Mesenteric fat pad (tissue), 1 donor: Measurements from ENCODE around the gene PRRX2. TPM values are rescaled to one million over a fixed set of nuclear protein-coding genes. Genes with fewer than 3 reads are reported as not detected.
A peak's percentile ranks its signal among the peaks of the same experiment; 100 is the strongest.

Source experiments
- DNase-seq: peaks from one replicate; pipeline ENCODE4 v3.0.0-alpha.2; 2020; ENCODE audit warnings: low spot score
- long read RNA-seq: library from polyadenylated mRNA; unstranded; transcript quantifications from one replicate; pipeline ENCODE4 v2.0.0, GENCODE V29; 2020
- total RNA-seq: library from RNA; stranded (reverse); fragmentation: NEBNext Ultra II Directional; extraction: Animal tissue kit (Norgen Biotek cat#: 25700); gene quantifications from one replicate; pipeline ENCODE4 v1.2.1, GENCODE V29; 2021
- donor health status: DM: yes; HTN: yes; CAD: no.

PRRX2 gene
- 8.5 TPM for total RNA-seq
- long read RNA-seq, partial matches to known transcripts: 0 of 5 reads
- long read RNA-seq, other reads (novel, unspliced or antisense): 5 of 5 reads

- DNase-seq: no peak
Measured at GRCh38 chr9:129665389-129665775, at the start of gene PRRX2. TSS of gene PRRX2 (plus strand) at chr9:129665647. CDS start at chr9:129665868, 221 bp downstream.

DNA sequence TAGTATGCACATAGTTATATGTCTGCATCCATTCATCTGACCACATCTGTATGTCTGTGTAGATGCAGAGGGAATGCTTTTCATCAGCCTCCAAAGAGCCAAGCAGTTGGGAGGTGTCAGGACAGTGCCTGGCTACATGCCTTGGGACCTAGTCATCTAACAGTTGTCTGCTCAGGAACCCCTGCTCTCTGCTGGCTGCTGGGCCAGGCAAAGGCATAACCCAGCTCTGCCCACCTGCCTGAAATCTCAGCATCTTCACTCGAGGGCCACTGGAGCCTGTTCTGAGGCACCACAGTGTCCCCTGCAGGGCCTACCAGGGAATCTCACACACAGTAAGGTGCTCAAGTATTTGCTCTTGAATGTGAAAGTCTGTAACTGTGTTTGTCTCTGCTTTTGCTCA, 48.3 kb upstream of the PRRX2 start:
- DNase-seq: no peak

GRCh38 chr9:129619787-129620668, 45.4 kb upstream of the PRRX2 start:
- no peak for DNase-seq

DNA sequence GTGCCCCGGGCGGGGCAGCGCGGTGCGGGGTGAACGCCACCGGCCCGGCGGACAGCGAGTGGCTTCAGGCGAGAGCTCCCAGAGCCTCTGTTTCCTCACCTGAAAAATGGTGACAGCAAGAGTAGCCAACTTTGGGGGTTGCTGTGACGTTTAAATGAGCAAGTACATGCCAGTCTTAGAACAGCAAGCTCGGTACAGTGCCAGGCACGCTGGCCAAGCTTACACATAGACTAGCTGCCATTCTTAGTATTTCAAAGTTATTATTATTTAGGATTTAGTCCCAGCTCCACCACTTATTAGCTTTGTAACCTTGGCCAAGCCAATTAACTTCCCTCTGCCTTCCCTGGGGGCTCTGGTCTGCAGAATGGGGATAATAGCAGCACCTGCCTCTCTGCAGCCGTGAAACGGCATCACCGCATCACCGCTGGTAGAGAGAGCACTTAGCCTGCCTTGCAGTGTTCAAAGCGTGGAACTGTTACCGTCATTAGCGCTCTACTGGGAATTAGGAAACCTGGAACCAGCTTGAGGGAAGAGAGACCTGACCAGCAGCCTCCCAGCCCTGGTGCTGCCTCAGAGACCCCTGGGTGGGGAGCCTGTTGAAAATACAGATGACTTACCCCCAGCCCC, 44.7 kb upstream of the PRRX2 start, which contains the start of gene C9orf50:
Gene C9orf50 (minus strand): TSS at position 433 of the 627 bp plus-strand sequence. CDS start 527 bp downstream, outside the sequence.
- no peak for DNase-seq

DNA sequence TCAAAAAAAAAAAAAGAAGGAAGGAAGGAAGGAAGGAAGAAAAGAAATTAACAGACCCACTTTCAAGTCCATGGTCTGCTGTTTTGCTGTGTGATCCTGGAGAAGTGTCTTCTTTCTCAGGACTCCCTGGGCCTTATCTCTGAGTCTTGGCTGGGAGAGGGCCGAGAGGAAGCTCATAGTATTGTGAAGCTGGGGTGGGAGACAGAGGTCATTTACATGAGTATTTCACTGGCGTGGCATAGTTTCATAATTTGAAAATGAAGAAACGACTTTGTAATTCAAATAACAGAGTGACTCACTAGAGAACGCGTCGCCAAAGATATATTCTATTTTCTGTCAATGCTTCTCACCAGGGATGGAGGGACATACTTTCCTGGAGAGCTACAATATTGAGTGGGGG, 42.1 kb upstream of the PRRX2 start:
- DNase-seq: no peak

- DNase-seq: no peak
Measured at GRCh38 chr9:129624168-129624759, 41.2 kb upstream of the PRRX2 start.

DNA sequence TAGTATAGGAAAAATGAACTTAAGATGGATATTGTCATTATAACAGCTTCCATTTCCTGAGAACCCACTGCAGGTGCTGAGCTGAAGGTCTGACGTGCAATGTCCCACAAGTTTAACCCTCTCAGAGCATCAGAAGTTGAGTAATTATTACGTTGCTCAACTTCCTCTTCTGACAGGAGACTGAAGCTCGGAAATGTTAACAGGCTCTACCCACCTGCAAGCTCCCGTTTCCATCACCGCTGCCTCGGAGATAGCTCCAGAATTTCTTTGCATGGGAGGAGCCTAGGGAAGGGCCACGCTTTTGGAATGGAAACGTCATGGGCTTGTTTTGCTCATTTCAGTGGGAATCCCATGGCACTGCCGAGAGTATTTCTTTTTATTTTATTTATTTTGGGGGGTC, 40.5 kb upstream of the PRRX2 start:
- DNase-seq: no peak

- peak; percentile 97 for DNase-seq
Measured at GRCh38 chr9:129626079-129626624, 39.3 kb upstream of the PRRX2 start, which contains the start of gene NTMT1. TSS of gene NTMT1 (plus strand) at chr9:129626163. CDS start at chr9:129632704, 6,541 bp downstream.

- no peak for DNase-seq
Measured at GRCh38 chr9:129626625-129627284, 38.7 kb upstream of the PRRX2 start.

GRCh38 chr9:129627556-129628440, 37.6 kb upstream of the PRRX2 start:
- DNase-seq: no peak

- DNase-seq: no peak
Measured at GRCh38 chr9:129628709-129629108, 36.7 kb upstream of the PRRX2 start.

- no peak for DNase-seq
Measured at GRCh38 chr9:129629251-129629820, 36.1 kb upstream of the PRRX2 start.

- no peak for DNase-seq
Measured at GRCh38 chr9:129630967-129631673, 34.3 kb upstream of the PRRX2 start.

GRCh38 chr9:129631674-129632129, 33.7 kb upstream of the PRRX2 start:
- DNase-seq: no peak

- no peak for DNase-seq
Measured at GRCh38 chr9:129632460-129632859, 33.0 kb upstream of the PRRX2 start.

DNA sequence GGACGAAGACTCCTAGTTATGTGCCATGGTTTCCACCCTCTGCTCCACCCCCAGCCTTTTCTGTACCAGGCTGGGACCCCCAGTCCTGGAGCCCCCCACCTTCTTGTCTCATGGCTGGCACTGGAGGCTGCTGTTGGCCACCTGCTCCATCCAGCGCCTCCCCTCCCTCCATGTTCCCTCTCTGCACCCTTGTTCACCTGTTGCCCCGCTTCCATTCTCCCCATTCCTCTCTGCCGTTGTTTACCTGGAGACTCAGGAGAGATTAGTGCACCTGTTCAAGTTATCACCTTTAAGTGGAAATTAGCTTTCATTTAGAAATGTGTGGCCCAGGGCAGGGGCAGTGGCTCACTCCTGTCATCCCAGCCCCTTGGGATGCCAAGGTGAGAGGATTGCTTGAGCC, 32.2 kb upstream of the PRRX2 start:
- no peak for DNase-seq

GRCh38 chr9:129633848-129634247, 31.6 kb upstream of the PRRX2 start:
- DNase-seq: no peak

DNA sequence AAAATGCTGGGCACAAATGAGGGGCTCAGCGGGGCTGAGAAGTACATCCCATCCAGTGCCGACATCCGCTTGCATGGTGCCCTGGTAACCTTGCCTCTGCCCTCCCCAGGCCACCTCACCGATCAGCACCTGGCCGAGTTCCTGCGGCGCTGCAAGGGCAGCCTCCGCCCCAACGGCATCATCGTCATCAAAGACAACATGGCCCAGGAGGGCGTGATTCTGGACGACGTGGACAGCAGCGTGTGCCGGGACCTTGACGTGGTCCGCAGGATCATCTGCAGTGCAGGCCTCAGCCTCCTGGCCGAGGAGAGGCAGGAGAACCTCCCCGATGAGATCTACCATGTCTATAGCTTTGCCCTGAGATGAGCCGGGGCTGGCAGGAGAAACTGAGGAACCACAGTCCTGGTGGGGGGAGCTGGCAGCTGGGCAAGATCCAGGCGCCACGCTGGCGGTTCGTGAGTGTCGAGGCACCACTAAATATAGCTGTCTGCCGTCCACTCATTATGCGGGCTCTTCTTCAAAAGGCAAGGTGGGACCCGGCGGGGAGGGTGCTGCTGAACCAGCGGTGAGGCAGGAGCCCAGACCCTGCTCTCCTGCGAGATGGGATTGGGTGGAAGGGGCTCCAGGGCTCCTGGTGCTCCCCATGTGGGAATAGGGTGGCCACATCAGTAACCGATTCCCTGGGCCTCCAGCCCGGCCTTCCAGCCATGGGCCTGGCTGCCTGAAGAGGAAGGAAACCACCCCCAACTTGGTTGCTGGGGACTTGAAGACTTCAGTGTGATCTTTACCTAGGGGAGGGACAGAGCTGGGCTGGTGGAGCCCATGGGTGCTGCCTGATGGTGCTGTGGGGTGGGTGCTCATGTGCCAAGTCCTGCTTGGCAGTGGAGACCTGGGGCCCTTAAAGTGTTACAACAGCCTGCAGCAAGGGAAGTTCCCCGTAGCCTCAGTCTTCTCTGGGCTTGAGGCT, 30.1 kb upstream of the PRRX2 start:
- no peak for DNase-seq
